Common myeloid progenitor, CD34-positive (primary cell): ENCODE data around the gene OPN1SW.

Experiments
- CTCF ChIA-PET: fragments of 350-600 bp; sonication (Branson Sonifier 250); formaldehyde crosslinking; loops from one replicate; lab custom pipeline; 2021; ENCODE audit warnings: antibody characterized with exemption; lab: Charles Lee
- POLR2A ChIA-PET: fragments of 350-600 bp; sonication (Branson Sonifier 250); formaldehyde crosslinking; loops from one replicate; lab custom pipeline; 2021; ENCODE audit warnings: antibody characterized with exemption; lab: Charles Lee
- DNase-seq, 3 donors: peaks; one replicate each; pipeline versions ENCODE4 v3.0.0 to v3.0.0-alpha.2; 2013
- H3K27ac ChIP-seq, 2 experiments: 1 replicate in 1 of 2; 2 replicates in 1 of 2; pipeline ENCODE4 v1.7.0; 2013; ENCODE audit warnings: inconsistent platforms in 2 of 2, low read length in 2 of 2, mild to moderate bottlenecking in 2 of 2, low read depth in 1 of 2, moderate library complexity in 1 of 2; ENCODE audit not compliant: severe bottlenecking in 2 of 2, insufficient read depth in 1 of 2, poor library complexity in 1 of 2
- H3K27me3 ChIP-seq, 5 experiments: replicated peaks in 2 of 5; 1 replicate in 3 of 5; 2 replicates in 2 of 5; pipeline versions ENCODE4 v1.6.1 to v1.7.0; 2013; ENCODE audit warnings: low read length in 4 of 5, mild to moderate bottlenecking in 2 of 5, moderate library complexity in 2 of 5, inconsistent platforms in 1 of 5; ENCODE audit not compliant: insufficient read depth in 5 of 5, control insufficient read depth in 4 of 5
- H3K36me3 ChIP-seq, 4 experiments: 1 replicate in 2 of 4; 2 replicates in 2 of 4; pipeline versions ENCODE4 v1.6.1 to v1.7.0; 2013; ENCODE audit warnings: low read length in 3 of 4, control low read depth in 1 of 4, mild to moderate bottlenecking in 1 of 4; ENCODE audit not compliant: control insufficient read depth in 4 of 4, insufficient read depth in 4 of 4
- H3K4me1 ChIP-seq, 4 experiments: 1 replicate in 3 of 4; 2 replicates in 1 of 4; pipeline versions ENCODE4 v1.6.1 to v1.7.1; 2013; ENCODE audit warnings: low read length in 3 of 4, mild to moderate bottlenecking in 3 of 4, control low read depth in 1 of 4, inconsistent platforms in 1 of 4, moderate library complexity in 1 of 4; ENCODE audit not compliant: control insufficient read depth in 4 of 4, insufficient read depth in 4 of 4; ENCODE audit errors: control extremely low read depth in 1 of 4
- H3K4me3 ChIP-seq, 7 experiments: 1 replicate in 4 of 7; 2 replicates in 3 of 7; pipeline versions ENCODE4 v1.5.1 to v1.7.0; 2013; ENCODE audit warnings: mild to moderate bottlenecking in 7 of 7, low read length in 6 of 7, moderate library complexity in 6 of 7, inconsistent platforms in 2 of 7, low read depth in 2 of 7, control low read depth in 1 of 7; ENCODE audit not compliant: insufficient read depth in 4 of 7, control insufficient read depth in 1 of 7; ENCODE audit errors: extremely low read depth in 1 of 7
- H3K9me3 ChIP-seq, 5 experiments: 1 replicate in 4 of 5; 2 replicates in 1 of 5; pipeline versions ENCODE4 v1.6.1 to v1.7.1; 2013; ENCODE audit warnings: low read length in 4 of 5, mild to moderate bottlenecking in 2 of 5, inconsistent platforms in 1 of 5, low read depth in 1 of 5, moderate library complexity in 1 of 5; ENCODE audit not compliant: control insufficient read depth in 4 of 5, insufficient read depth in 2 of 5; ENCODE audit errors: control extremely low read depth in 1 of 5
- WGBS: methylation state at CpG from one replicate; pipeline ENCODE4 v1.1.5; 2013; ENCODE audit not compliant: insufficient coverage; 5-methylcytosine and 5-hydroxymethylcytosine counted together

The OPN1SW gene

DNA sequence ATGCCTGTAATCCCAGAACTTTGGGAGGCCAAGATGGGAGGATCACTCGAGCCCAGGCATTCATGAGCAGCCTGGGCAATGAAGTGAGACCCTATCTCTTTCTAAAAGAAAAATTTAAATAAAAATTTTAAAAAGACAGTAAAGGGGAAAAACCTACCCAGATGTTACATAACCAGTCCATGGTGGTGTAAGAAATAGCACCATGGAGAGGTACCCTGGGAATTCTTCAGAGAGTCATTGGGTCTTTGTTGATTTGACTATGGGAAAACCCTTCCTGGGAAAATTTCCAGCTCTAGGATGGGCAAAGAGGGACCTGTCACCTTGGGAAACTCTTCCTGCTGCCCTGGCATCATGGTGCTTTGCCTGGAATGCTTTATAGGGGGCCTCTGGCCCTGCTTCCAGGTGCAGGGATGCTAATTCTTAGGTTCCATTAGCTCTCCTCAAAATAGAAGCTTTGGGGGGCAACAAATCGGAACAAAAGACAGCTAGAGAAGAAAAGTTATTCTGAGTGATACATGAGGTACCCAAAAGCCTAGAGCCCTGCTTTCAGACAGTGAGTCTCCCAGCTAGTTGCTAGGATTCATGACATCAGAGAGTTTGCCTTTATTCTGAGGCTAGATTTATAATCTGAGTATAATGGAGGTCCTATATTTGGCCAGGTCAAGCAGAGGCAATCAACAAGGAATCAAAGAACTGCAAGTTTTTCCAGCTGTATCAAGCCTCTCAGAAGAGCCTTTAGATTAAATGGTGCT is 26.2 kb upstream of the OPN1SW start:
- CTCF ChIA-PET = interaction anchor here (0.7 to 1.5 kb wide), 2 partner anchors 19 to 20 kb away, joined by 3 read pairs; no protein-coding TSS in a partner anchor
- Histone ChIP-seq H3K27ac (no peak overlapping the region), H3K9me3 (no peaks in the 10 kb centered on the region), H3K27me3 (no peaks in the 10 kb centered on the region), H3K4me1 (peaks cover 0 to 3% (median 0%) of the 10 kb centered on the region in 4 experiments), H3K4me3 (no peak overlapping the region), H3K36me3 (peaks cover 0 to 26% (median 18%) of the 10 kb centered on the region in 4 experiments)
- WGBS = 100% methylated on average over 1 of the region's 2 CpGs
- DNase-seq = no peak
- POLR2A ChIA-PET = no interaction called here

DNA sequence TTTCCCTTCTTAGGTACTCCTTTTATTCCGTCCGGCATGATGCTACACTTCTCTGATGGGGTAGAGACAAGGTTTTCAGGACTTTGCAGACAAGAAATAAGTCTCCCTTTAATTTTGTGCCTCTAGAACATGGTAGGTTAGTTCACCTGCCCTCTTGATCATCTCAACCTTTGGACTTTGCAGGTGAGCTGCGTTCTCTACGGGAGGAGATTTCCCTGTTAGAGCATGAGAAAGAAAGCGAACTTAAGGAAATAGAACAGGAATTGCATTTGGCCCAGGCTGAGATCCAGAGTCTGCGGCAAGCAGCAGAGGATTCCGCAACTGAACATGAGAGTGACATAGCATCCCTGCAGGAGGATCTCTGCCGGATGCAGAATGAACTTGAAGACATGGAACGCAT is 25.4 kb upstream of the OPN1SW start:
- CTCF ChIA-PET = interaction anchor here (0.6 kb wide), 1 partner anchor 172 kb away, joined by 3 read pairs; no protein-coding TSS in a partner anchor

DNA sequence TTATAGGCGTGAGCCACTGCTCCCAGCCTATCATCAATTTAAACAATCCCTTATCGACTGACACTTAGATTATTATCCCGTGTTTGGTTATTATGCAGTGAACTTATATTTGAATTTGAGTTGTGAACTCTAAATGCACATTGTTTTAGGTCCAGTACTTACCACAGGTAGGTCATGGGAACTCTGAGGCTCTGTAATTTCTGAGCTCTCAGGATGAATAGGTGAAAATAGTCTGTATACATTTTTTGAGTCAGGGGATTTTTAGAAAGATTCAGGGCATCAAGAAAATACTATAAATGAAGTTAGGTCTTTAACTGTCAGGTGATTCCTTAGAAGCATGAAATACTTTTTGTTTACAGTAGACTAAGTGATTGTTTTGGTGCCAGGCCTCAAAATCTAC is 25.0 kb upstream of the OPN1SW start:
- CTCF ChIA-PET = interaction anchor here (0.6 kb wide), 1 partner anchor 172 kb away, joined by 3 read pairs; no protein-coding TSS in a partner anchor
- H3K27me3 ChIP-seq = no peaks in the 10 kb centered on the region

More for the DNA sequence above, 25.4 kb upstream of the OPN1SW start:
- no peak for DNase-seq
- H3K27me3 ChIP-seq = no peaks in the 10 kb centered on the region
- no peaks in the 10 kb centered on the region for H3K9me3 ChIP-seq
- WGBS = 93% methylated on average over 7 of the region's 9 CpGs
- H3K4me3 ChIP-seq = no peak overlapping the region
- POLR2A ChIA-PET = no interaction called here
- no peak overlapping the region for H3K27ac ChIP-seq
- H3K4me1 ChIP-seq = peaks cover 0 to 3% (median 0%) of the 10 kb centered on the region in 4 experiments
- peaks cover 0 to 18% (median 16%) of the 10 kb centered on the region in 4 experiments for H3K36me3 ChIP-seq

DNA sequence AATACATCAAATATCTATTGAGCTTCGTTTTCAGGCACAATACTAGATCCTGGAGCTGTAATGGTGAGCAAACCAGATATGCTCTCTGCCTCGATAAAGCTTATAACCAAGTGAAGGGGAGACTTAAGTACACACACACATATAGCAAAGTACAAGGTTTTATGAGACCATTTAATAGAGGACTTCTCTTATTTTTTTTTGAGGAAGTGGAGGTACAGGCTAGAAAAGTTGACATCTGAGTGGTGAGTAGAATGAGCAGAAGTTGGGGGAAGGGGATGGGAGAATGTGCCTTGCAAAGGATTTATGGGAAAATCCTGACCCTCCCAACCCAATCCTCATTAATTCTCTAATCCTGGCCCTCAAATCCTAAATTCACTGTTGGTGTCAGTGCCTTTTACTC is 23.9 kb upstream of the OPN1SW start:
- Histone ChIP-seq H3K9me3 (no peaks in the 10 kb centered on the region), H3K4me3 (no peak overlapping the region), H3K36me3 (peaks cover 0 to 13% (median 5%) of the 10 kb centered on the region in 4 experiments), H3K4me1 (peaks cover 0 to 3% (median 0%) of the 10 kb centered on the region in 4 experiments), H3K27ac (no peak overlapping the region), H3K27me3 (no peaks in the 10 kb centered on the region)
- ChIA-PET POLR2A (no interaction called here), CTCF (interaction anchor here (0.6 kb wide), 1 partner anchor 115 kb away, joined by 3 read pairs; no protein-coding TSS in a partner anchor)
- no CpG with 5 or more reads among the region's 2 CpGs for WGBS
- DNase-seq = peak in 2 of 3 donors; percentile 32 to 33

More for the DNA sequence above, 25.0 kb upstream of the OPN1SW start:
- no peak overlapping the region for H3K27ac ChIP-seq
- peaks cover 0 to 3% (median 0%) of the 10 kb centered on the region in 4 experiments for H3K4me1 ChIP-seq
- POLR2A ChIA-PET = no interaction called here
- DNase-seq = no peak
- H3K4me3 ChIP-seq = no peak overlapping the region
- WGBS = no CpG with 5 or more reads among the region's 3 CpGs
- no peaks in the 10 kb centered on the region for H3K9me3 ChIP-seq
- H3K36me3 ChIP-seq = peaks cover 0 to 15% (median 14%) of the 10 kb centered on the region in 4 experiments

DNA sequence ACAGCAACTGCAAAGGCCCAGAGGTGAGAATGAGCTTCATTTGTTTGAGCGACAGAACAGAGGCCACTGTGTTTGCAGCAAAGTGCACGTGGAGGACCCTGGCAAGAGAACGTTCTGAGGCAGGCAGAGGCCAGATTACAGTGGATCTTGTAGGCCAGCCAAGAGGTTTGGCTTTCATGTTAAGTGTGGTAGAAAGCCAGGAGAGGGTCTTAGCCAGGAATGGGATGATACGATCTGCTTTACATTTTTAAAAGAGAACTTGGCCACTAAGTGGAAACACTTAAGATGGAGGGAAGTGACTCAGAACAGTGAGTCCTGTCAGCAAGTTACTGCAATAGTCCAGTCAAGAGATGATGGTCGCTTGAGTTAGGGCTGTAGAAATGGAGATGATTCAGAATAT is 20.7 kb upstream of the OPN1SW start:
- Histone ChIP-seq H3K27ac (no peak overlapping the region), H3K36me3 (peaks cover 0 to 9% (median 1%) of the 10 kb centered on the region in 4 experiments), H3K9me3 (no peaks in the 10 kb centered on the region), H3K4me1 (peaks cover 1 to 25% (median 18%) of the 10 kb centered on the region in 4 experiments), H3K27me3 (no peaks in the 10 kb centered on the region), H3K4me3 (no peak overlapping the region)
- WGBS = 94% methylated on average over 3 of the region's 5 CpGs
- CTCF ChIA-PET = interaction anchor here (1.2 kb wide), 1 partner anchor 8 kb away, joined by 3 read pairs; no protein-coding TSS in a partner anchor
- POLR2A ChIA-PET = no interaction called here
- no peak for DNase-seq

DNA sequence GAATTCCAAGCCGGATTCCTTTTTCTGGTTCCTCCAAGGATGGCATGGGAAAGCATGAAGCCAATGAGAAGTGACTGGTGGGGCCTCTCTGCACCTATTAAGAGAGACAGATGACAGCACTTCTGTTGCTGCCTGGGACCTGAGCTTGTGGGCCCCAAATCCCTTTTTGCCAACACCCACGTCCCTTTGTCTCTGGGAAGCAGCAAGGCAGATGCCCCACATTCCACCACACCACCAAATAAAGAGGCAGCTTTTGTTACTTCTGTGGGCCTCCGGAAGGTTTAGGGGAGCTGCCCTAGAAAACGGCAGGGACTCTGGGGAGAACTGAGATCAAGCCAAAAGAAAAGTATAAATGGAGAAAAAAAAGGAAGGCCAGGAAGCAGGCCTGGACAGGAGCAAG is 19.5 kb upstream of the OPN1SW start:
- Histone ChIP-seq H3K4me3 (no peak overlapping the region), H3K36me3 (peaks cover 0 to 5% (median 1%) of the 10 kb centered on the region in 4 experiments), H3K9me3 (no peaks in the 10 kb centered on the region), H3K27ac (no peak overlapping the region), H3K27me3 (peaks cover 0 to 2% (median 0%) of the 10 kb centered on the region in 5 experiments), H3K4me1 (peaks cover 1 to 33% (median 24%) of the 10 kb centered on the region in 4 experiments)
- CTCF ChIA-PET = interaction anchor here (0.7 to 0.8 kb wide), 2 partner anchors 38 to 66 kb away, joined by 3 read pairs; no protein-coding TSS in a partner anchor
- 100% methylated on average over 3 of the region's 4 CpGs for WGBS
- no peak for DNase-seq
- POLR2A ChIA-PET = no interaction called here

DNA sequence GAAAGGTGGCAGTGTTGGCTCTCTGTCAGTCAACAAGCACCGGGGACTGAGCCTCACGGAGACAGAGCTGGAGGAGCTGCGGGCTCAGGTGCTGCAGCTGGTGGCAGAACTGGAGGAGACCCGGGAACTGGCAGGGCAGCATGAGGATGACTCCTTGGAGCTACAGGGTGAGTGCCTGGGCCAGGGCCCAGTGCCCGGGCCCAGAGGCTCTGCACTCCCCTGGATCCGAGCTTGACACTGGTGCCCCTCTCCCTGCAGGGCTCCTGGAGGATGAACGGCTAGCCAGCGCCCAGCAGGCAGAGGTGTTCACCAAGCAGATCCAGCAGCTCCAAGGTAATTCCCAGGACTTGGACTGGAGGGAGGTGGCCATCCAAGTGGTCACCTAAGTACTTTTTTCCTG is 18.8 kb upstream of the OPN1SW start:
- ChIA-PET CTCF (interaction anchor here (0.7 to 1.1 kb wide), 2 partner anchors 38 to 87 kb away, joined by 3 read pairs; no protein-coding TSS in a partner anchor), POLR2A (no interaction called here)
- no peak for DNase-seq
- Histone ChIP-seq H3K27me3 (peaks cover 0 to 6% (median 0%) of the 10 kb centered on the region in 5 experiments), H3K4me1 (peaks cover 1 to 33% (median 25%) of the 10 kb centered on the region in 4 experiments), H3K9me3 (no peaks in the 10 kb centered on the region), H3K36me3 (peaks cover 0 to 5% (median 1%) of the 10 kb centered on the region in 4 experiments), H3K27ac (no peak overlapping the region), H3K4me3 (no peak overlapping the region)
- over 99% methylated on average over 8 of the region's 8 CpGs for WGBS
